ENCODE results near the gene DCAF5. TPM values are rescaled to one million over a fixed set of nuclear protein-coding genes. Genes with fewer than 3 reads are reported as not detected.

Gene DCAF5
- 17.1 and 28.7 TPM in 2 replicates for total RNA-seq

DNA sequence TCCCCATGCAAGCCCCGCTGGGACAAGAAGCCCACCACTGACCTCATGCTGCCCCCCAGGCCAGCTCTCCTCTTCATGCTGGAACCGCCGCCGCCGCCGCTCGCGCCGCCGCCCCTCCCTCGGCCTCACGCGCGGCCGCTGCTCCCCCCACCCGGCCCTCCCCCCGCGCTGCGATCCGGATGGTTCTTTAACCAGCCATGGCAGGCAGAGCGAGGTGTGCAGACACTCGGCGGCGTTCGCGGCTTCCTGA lies at the start of gene DCAF5:
Gene DCAF5 (minus strand): TSS at position 218 of the 250 bp plus-strand sequence. CDS start 141 bp downstream, at position 77.

DNA sequence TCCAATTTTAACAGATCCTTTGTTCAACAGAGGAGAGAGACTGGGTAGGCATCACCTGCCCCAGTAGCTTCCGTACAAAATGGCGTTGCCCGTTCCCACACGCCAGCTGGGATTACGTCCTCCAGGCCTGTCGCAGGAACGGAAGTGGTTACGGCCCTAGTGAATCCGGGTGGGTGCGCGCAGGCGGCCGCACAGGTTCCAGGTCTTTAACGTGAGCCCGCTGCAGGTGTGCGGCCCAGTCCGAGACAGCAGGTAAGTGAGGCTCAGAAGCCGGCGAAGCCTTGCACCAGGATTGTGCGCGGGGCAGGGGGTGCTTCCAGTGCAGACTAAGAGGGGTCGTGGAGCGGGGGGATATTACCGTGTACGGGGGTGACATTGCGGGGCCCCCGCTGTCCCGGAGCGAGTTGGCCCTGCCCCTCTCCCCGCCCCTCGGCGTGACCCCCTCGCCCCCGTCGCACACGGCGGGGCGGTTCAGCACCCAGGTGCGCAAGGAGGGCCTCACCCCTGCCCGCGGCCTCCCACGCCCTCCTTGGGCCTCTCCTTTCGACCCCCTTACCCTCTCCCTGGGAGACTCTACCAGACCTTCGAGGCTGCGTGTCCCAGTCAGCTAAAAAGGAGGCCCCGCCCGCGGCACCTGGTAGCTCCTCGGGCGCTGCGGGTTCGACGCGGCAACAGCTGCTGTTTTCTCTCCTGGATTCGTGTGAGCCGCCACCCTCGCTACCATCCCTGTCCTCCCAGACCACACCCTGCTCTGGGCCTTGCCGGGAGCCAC lies 38.6 kb upstream of the DCAF5 start, which contains the start of gene EXD2:
Gene EXD2 (plus strand): TSS at position 159 of the 772 bp plus-strand sequence. CDS start 17,973 bp downstream, outside the sequence.

Other genes starting within 250 kb of the DCAF5 start
- 222 and 538 TPM in 2 replicates for gene ACTN1, start 173.8 kb downstream of the DCAF5 start, total RNA-seq
- 16.8 and 17.8 TPM in 2 replicates for gene EXD2, start 38.4 kb upstream of the DCAF5 start, total RNA-seq
- gene GALNT16, start 107.0 kb upstream of the DCAF5 start, total RNA-seq: 0.48 and 1.0 TPM in 2 replicates
- 103 and 149 TPM in 2 replicates for gene ERH, start 245.2 kb upstream of the DCAF5 start, total RNA-seq
- 76.2 and 77.0 TPM in 2 replicates for gene SLC39A9, start 245.6 kb upstream of the DCAF5 start, total RNA-seq

All from epithelial cell of alveolus of lung (primary cell).